ENCODE measurements around the gene CPA1. TPM values are rescaled to one million over a fixed set of nuclear protein-coding genes. Genes with fewer than 3 reads are reported as not detected.

Gene CPA1
- total and polyA plus RNA-seq, 9 of the 15 experiments (the other 6 are each of a cell fraction or from before 2014, with no cell fraction given), result 6.5 TPM; not detected in 8

GRCh38 chr7:130393841-130394411, 13.6 kb downstream of the CPA1 start (continued):
- TF ChIP-seq FOXM1 (IDR thresholded peaks at IDR 0.05; ENCODE audit: low read depth), result no peak
- TF ChIP-seq FOXM1 (CRISPR knock-in tag; IDR thresholded peaks at IDR 0.05; ENCODE audit: low read depth), result no peak
- TF ChIP-seq ZEB2 (IDR thresholded peaks at IDR 0.05), result peak; percentile 24; the same call in 1 of the 2 replicates
- no peak for TF ChIP-seq PHF21A (IDR thresholded peaks at IDR 0.05; ENCODE audit: borderline replicate concordance, low read depth)
- TF ChIP-seq ZNF445 (CRISPR knock-in tag; IDR thresholded peaks at IDR 0.05; ENCODE audit: low read depth), result no peak
- TF ChIP-seq ZNF253 (CRISPR knock-in tag; conservative IDR thresholded peaks at IDR 0.05), result no peak
- TF ChIP-seq HNRNPLL (IDR thresholded peaks at IDR 0.05; ENCODE audit: low read depth, low read length, poor library complexity, severe bottlenecking), result no peak
- TF ChIP-seq CHD4 (IDR thresholded peaks at IDR 0.05; ENCODE audit: insufficient read depth, insufficient replicate concordance, low read depth, low read length, poor library complexity, severe bottlenecking), result no peak
- TF ChIP-seq PML (IDR thresholded peaks at IDR 0.05; ENCODE audit: low read length), result no peak
- TF ChIP-seq GABPA (tag; conservative IDR thresholded peaks at IDR 0.05; ENCODE audit: low read depth), result no peak
- no peak for TF ChIP-seq ATF1 (CRISPR knock-in tag; IDR thresholded peaks at IDR 0.05)
- no peak for TF ChIP-seq ATF1 (tag; IDR thresholded peaks at IDR 0.05)

All from K562 (cell line).